AG04449 (cell line): ENCODE results near the gene MYLK4.

ENCODE experiments used
- CTCF ChIA-PET: fragments of 350-600 bp; formaldehyde crosslinking; extraction: SDS; loops from one replicate; lab custom pipeline; 2021; ENCODE audit warnings: antibody characterized with exemption; lab: Yijun Ruan, JAX
- POLR2A ChIA-PET: fragments of 400-600, 350-600 bp; formaldehyde crosslinking; extraction: SDS; loops from one replicate; lab custom pipeline; 2020; ENCODE audit warnings: antibody characterized with exemption, inconsistent platforms; lab: Yijun Ruan, JAX
- DNase-seq: peaks from one replicate; pipeline ENCODE4 v3.0.0-alpha.2; 2010; ENCODE audit warnings: low read depth, low spot score
- H3K4me3 ChIP-seq: 2 replicates; pipeline ENCODE4 v1.5.1; 2011; ENCODE audit warnings: low read depth, mild to moderate bottlenecking, control low read depth, low read length
- TF ChIP-seq, protein P1 (sequence below): IDR thresholded peaks from one replicate; pipeline ENCODE4 v1.5.1; 2011; ENCODE audit warnings: mild to moderate bottlenecking, moderate library complexity, low read length, control low read depth, inconsistent platforms; ENCODE audit not compliant: insufficient read depth; ENCODE audit errors: missing control alignments

MYLK4 gene

DNA sequence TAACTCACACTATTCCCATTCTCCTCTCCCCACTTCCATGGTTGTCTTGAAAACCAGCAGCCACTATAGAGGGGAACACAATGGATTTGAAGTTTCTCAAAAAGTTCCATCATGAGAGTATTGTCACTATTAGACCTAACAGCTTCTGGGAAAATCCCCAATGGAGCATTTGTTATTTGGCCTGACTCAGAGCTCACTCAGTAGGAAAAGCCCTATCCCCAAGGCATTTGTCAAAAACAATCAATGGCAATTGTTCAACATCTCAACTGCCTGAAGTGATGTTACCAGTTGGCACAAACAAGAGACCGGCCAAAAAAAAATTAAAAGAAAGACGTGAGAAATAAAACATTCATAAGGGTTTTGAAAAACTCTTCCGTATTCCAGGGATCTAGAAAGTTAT, 98.8 kb downstream of the MYLK4 start:
- no peak overlapping the region for H3K4me3 ChIP-seq
- POLR2A ChIA-PET = no interaction called here
- TF ChIP-seq, protein P1, sequence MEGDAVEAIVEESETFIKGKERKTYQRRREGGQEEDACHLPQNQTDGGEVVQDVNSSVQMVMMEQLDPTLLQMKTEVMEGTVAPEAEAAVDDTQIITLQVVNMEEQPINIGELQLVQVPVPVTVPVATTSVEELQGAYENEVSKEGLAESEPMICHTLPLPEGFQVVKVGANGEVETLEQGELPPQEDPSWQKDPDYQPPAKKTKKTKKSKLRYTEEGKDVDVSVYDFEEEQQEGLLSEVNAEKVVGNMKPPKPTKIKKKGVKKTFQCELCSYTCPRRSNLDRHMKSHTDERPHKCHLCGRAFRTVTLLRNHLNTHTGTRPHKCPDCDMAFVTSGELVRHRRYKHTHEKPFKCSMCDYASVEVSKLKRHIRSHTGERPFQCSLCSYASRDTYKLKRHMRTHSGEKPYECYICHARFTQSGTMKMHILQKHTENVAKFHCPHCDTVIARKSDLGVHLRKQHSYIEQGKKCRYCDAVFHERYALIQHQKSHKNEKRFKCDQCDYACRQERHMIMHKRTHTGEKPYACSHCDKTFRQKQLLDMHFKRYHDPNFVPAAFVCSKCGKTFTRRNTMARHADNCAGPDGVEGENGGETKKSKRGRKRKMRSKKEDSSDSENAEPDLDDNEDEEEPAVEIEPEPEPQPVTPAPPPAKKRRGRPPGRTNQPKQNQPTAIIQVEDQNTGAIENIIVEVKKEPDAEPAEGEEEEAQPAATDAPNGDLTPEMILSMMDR = no peak
- DNase-seq = no peak
- CTCF ChIA-PET = interaction anchor here (2.2 kb wide), 1 partner anchor 17 kb away, joined by 8 read pairs; no protein-coding TSS in a partner anchor

GRCh38 chr6:2651536-2651935, 99.2 kb downstream of the MYLK4 start:
- TF ChIP-seq, protein P1 = no peak
- ChIA-PET CTCF (interaction anchor here (2.2 kb wide), 1 partner anchor 17 kb away, joined by 8 read pairs; no protein-coding TSS in a partner anchor), POLR2A (no interaction called here)
- no peak overlapping the region for H3K4me3 ChIP-seq
- DNase-seq = no peak

DNA sequence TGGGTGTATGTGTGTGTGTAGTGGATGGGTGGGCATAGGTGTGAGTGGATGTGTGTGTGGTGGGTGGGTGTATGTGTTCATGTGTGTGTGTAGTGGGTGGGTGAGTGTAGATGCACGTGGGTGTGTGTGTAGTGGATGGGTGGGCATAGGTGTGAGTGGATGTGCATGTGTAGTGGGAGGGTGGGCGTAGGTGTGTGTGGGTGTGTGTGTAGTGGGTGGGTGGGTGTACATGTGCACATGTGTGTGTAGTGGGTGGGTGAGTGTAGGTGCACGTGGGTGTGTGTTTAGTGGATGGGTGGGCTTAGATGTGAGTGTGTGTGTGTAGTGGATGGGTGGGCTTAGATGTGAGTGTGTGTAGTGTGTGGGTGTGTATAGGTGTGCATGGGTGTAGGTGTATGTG, 104.4 kb downstream of the MYLK4 start:
- ChIA-PET CTCF (interaction anchor here (1.0 to 5.1 kb wide), 2 partner anchors 12 to 103 kb away, joined by 3 to 47 read pairs; no protein-coding TSS in a partner anchor), POLR2A (no interaction called here)
- H3K4me3 ChIP-seq = no peak overlapping the region
- no peak for DNase-seq
- TF ChIP-seq, protein P1 = no peak

DNA sequence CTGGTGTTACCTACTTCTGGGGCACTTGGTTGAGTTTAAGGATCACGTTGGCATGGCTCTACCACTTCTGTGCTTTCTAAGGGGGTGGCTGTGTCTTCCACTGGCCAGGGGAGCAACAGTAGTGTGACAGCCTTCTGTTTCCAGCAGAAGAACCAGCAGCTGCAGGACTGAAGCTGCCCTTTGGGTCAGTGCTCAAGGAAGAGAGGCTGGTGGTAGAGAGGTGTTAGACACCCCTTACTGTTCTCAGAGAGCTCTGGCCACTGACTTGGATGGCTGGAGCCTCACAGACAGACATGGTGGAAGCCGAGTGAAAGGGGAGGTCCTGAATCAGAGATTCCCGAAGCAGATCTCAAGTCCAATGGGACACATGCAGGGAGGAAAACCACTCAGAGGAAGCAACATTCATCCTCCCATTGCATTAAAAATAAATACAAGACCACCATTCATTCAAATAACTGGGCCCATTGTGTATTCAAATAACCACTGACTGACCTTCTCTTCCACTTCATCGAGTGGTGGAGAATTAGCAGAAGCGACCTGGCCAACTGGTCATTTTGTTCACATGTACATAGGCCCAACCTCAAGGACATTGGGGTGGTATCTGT, 106.7 kb downstream of the MYLK4 start:
- CTCF ChIA-PET = interaction anchor here (5.1 kb wide), 1 partner anchor 9 kb away, joined by 47 read pairs; no protein-coding TSS in a partner anchor
- POLR2A ChIA-PET = no interaction called here
- TF ChIP-seq, protein P1 = no peak
- DNase-seq = no peak
- H3K4me3 ChIP-seq = no peak overlapping the region

DNA sequence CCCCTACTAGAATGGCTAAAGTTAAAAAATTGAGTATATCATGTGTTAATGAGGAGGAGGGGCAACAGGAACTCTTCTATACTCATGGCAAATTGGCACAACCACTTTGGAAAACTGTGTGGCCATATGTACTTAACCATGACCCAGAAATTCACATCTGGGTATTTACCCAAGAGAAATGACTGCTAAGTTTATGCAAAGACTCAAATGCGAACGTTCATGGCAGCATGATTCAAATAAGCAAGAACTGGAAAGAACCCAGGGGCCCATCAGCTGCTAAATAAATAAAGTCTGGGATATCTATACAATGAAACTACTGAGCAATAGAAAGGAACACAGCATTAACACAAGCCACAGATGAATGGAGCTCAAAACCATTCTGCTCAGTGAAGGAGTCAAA, 107.6 kb downstream of the MYLK4 start:
- TF ChIP-seq, protein P1 = no peak
- ChIA-PET POLR2A (no interaction called here), CTCF (interaction anchor here (5.1 kb wide), 1 partner anchor 9 kb away, joined by 47 read pairs; no protein-coding TSS in a partner anchor)
- H3K4me3 ChIP-seq = no peak overlapping the region
- DNase-seq = no peak

DNA sequence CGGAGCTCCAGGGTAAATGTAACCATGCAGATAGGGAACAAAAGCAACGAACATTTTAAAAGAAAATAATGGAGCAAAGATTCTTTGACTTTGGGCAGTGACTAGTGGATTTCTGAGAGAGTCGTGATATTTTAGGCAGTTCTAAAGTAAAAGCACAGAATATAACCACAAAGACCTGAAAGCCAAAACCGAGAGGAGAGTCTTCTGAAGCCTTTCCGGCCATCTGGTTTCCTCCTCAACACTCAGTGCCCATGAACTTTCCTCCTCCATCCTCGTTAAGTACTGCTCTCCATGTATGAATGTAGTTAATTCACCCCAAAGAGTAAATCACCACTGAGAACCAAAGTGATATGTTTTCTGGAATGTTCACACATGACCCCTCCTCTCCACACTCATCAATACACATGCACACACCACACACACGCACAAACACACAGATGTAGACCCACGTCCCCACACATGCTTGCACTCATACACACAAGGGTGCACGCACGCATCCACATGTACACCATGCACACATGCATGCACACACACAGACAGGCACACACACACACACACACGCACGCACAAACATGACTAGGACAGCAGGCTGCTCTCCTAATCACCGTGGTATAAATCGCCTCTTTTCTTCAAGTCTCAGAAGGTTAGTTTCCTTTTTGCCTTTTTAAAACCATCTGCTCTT, 109.5 kb downstream of the MYLK4 start:
- no peak overlapping the region for H3K4me3 ChIP-seq
- ChIA-PET POLR2A (no interaction called here), CTCF (no interaction called here)
- TF ChIP-seq, protein P1 = no peak
- no peak for DNase-seq
